Measurements from ENCODE around the gene CDHR2. TPM values are rescaled to one million over a fixed set of nuclear protein-coding genes. Genes with fewer than 3 reads are reported as not detected.

Gene CDHR2
- total RNA-seq, 1 experiment from 2014 or later: 0.63 TPM

- Mint-ChIP-seq H3K27me3 (ENCODE audit: low read depth) (no peaks in the 10 kb centered on the region; the same call in 1 of the 2 replicates), H3K9me3 (no peaks in the 10 kb centered on the region), H3K4me1 (peaks cover 33% of the 10 kb centered on the region), H3K27ac (no peak overlapping the region), H3K4me3 (no peak overlapping the region), H3K36me3 (no peaks in the 10 kb centered on the region)
- DNase-seq (ENCODE audit: low spot score) (no peak), ATAC-seq (no peak)
- ChIA-PET CTCF (interaction anchor here (0.6 to 1.8 kb wide), 2 partner anchors 16 to 26 kb away, joined by 4 to 9 read pairs; no protein-coding TSS in a partner anchor), POLR2A (no interaction called here)
- no peak for TF ChIP-seq ELF4 (CRISPR knock-in tag; IDR thresholded peaks at IDR 0.05; ENCODE audit: low read depth)
- no peak for TF ChIP-seq JUN (CRISPR knock-in tag; IDR thresholded peaks at IDR 0.05)
Measured at GRCh38 chr5:176644878-176645670, 95.9 kb downstream of the CDHR2 start.

Small RNA genes lying within 50 kb of the gene (microRNA-seq; reads per million reads assigned to microRNA genes)
- not detected for gene MIR4281 (ENCODE audit: borderline number of aligned reads)

Other genes starting within 250 kb of the CDHR2 start
- 92.7 to 111 TPM (median 103 TPM) in 3 replicates for gene KIAA1191, start 187.6 kb upstream of the CDHR2 start, total RNA-seq (2021)
- 6.8 to 11.4 TPM (median 10.9 TPM) in 3 replicates for gene ARL10, start 183.9 kb upstream of the CDHR2 start, total RNA-seq (2021)
- 51.7 to 57.7 TPM (median 52.1 TPM) in 3 replicates for gene NOP16, start 160.7 kb upstream of the CDHR2 start, total RNA-seq (2021)
- 98.2 to 112 TPM (median 108 TPM) in 3 replicates for gene HIGD2A, start 160.6 kb upstream of the CDHR2 start, total RNA-seq (2021)
- 28.6 to 33.8 TPM (median 30.3 TPM) in 3 replicates for gene CLTB, start 132.8 kb upstream of the CDHR2 start, total RNA-seq (2021)
- gene FAF2, start 101.0 kb upstream of the CDHR2 start, total RNA-seq (2021): 31.9 to 32.9 TPM (median 32.1 TPM) in 3 replicates
- gene RNF44, start 11.9 kb upstream of the CDHR2 start, total RNA-seq (2021): 204 to 233 TPM (median 216 TPM) in 3 replicates
- 5.4 to 8.5 TPM (median 5.8 TPM) in 3 replicates for gene GPRIN1, start 60.8 kb downstream of the CDHR2 start, total RNA-seq (2021)
- 6.8 to 13.4 TPM (median 9.6 TPM) in 3 replicates for gene SNCB, start 81.2 kb downstream of the CDHR2 start, total RNA-seq (2021)
- 0.74 to 1.3 TPM (median 1.1 TPM) in 3 replicates for gene EIF4E1B, start 81.3 kb downstream of the CDHR2 start, total RNA-seq (2021)
- 45.7 to 47.8 TPM (median 46.1 TPM) in 3 replicates for gene TSPAN17, start 98.1 kb downstream of the CDHR2 start, total RNA-seq (2021)